GM18508 (cell line): Measurements from ENCODE around the gene ISLR.

Source experiments
- ATAC-seq: cut with Tn5 transposase; IDR thresholded peaks from one replicate; pipeline ENCODE4 v1.9.1; 2021; ENCODE audit warnings: moderate number of reproducible peaks; ENCODE audit not compliant: insufficient read depth, unreplicated experiment

Gene ISLR

GRCh38 chr15:74192751-74193150 lies 19.2 kb downstream of the ISLR start:
- no peak for ATAC-seq

- no peak for ATAC-seq
Observed at GRCh38 chr15:74193299-74193718, 19.8 kb downstream of the ISLR start.

- no peak for ATAC-seq
Observed at GRCh38 chr15:74193905-74194304, 20.4 kb downstream of the ISLR start.

GRCh38 chr15:74194572-74195559 lies 21.4 kb downstream of the ISLR start:
- ATAC-seq, result no peak

GRCh38 chr15:74196175-74196574 lies 22.7 kb downstream of the ISLR start:
- ATAC-seq, result no peak

GRCh38 chr15:74197176-74197965 lies 23.9 kb downstream of the ISLR start:
- ATAC-seq, result no peak

GRCh38 chr15:74199297-74199652 lies 25.8 kb downstream of the ISLR start:
- no peak for ATAC-seq

- ATAC-seq, result no peak
Observed at GRCh38 chr15:74200412-74200815, 26.9 kb downstream of the ISLR start.

- no peak for ATAC-seq
Observed at GRCh38 chr15:74200871-74201419, 27.4 kb downstream of the ISLR start.

- no peak for ATAC-seq
Observed at GRCh38 chr15:74201710-74202420, 28.4 kb downstream of the ISLR start.

GRCh38 chr15:74202452-74203401 lies 29.2 kb downstream of the ISLR start, which contains the start of gene STRA6:
STRA6 (minus strand) TSS chr15:74202787; CDS start chr15:74202267, 520 bp downstream.
- ATAC-seq, result no peak

- no peak for ATAC-seq
Observed at GRCh38 chr15:74203914-74204431, 30.5 kb downstream of the ISLR start.

GRCh38 chr15:74205582-74205947 lies 32.1 kb downstream of the ISLR start:
- ATAC-seq, result no peak

- ATAC-seq, result no peak
Observed at GRCh38 chr15:74206801-74207281, 33.3 kb downstream of the ISLR start.

- ATAC-seq, result no peak
Observed at GRCh38 chr15:74207652-74208440, 34.3 kb downstream of the ISLR start.

GRCh38 chr15:74208496-74208895 lies 35.0 kb downstream of the ISLR start:
- ATAC-seq, result no peak

GRCh38 chr15:74208901-74209559 lies 35.5 kb downstream of the ISLR start:
- ATAC-seq, result no peak

- ATAC-seq, result no peak
Observed at GRCh38 chr15:74209560-74209958, 36.0 kb downstream of the ISLR start.
